ENCODE results near the gene SPSB1.

DNA sequence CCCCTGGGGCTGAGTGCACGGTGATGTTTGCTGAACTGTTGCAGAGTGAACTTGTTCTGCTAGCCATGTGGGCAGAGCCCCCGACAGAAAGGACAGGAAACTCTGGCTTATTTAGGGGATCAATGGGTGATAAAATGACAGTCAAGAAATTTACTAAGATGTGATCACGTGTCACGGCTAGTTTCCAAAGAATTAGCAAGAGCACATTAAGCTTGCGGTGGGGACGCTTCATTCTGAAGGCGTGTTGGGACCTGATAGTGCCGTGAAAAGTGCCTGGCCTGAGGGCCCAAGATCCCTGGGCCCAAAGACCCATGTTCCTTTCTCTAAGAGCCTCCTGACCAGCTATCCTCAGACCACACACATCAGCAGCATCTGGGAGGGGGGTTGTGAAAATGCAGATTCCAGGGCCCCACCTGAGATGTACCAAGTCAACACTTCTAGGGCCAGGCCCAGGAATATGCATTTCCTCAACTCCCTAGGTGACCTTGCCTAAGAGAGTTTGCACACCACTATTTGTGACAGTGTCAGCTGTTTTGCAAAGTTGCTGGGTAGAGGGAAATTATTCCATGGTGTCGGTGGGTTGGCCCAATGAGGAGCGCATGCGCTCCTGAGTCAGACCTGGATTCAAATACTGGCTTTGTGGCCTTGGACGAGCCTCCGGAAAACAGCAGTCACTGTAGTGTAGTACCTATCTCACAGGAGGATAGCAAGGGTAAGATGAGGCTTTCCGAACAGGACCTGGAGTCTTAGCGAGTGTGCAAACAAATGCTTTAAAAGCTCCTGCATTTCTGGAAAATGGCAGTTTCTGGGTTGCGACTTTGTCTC is 77.5 kb downstream of the SPSB1 start:
- TF ChIP-seq, protein P1, sequence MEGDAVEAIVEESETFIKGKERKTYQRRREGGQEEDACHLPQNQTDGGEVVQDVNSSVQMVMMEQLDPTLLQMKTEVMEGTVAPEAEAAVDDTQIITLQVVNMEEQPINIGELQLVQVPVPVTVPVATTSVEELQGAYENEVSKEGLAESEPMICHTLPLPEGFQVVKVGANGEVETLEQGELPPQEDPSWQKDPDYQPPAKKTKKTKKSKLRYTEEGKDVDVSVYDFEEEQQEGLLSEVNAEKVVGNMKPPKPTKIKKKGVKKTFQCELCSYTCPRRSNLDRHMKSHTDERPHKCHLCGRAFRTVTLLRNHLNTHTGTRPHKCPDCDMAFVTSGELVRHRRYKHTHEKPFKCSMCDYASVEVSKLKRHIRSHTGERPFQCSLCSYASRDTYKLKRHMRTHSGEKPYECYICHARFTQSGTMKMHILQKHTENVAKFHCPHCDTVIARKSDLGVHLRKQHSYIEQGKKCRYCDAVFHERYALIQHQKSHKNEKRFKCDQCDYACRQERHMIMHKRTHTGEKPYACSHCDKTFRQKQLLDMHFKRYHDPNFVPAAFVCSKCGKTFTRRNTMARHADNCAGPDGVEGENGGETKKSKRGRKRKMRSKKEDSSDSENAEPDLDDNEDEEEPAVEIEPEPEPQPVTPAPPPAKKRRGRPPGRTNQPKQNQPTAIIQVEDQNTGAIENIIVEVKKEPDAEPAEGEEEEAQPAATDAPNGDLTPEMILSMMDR (conservative IDR thresholded peaks at IDR 0.05; ENCODE audit: low read depth, low read length), result no peak
- TF ChIP-seq RAD21 (IDR thresholded peaks at IDR 0.05; ENCODE audit: low read length) (no peak), MXI1 (IDR thresholded peaks at IDR 0.05; ENCODE audit: borderline replicate concordance, low read depth, low read length) (no peak), BHLHE40 (IDR thresholded peaks at IDR 0.05; ENCODE audit: low read depth, low read length) (no peak)
- TF ChIP-seq, protein P2, sequence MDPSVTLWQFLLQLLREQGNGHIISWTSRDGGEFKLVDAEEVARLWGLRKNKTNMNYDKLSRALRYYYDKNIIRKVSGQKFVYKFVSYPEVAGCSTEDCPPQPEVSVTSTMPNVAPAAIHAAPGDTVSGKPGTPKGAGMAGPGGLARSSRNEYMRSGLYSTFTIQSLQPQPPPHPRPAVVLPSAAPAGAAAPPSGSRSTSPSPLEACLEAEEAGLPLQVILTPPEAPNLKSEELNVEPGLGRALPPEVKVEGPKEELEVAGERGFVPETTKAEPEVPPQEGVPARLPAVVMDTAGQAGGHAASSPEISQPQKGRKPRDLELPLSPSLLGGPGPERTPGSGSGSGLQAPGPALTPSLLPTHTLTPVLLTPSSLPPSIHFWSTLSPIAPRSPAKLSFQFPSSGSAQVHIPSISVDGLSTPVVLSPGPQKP (IDR thresholded peaks at IDR 0.05; ENCODE audit: borderline replicate concordance, low read depth, low read length), result no peak

Measured in IMR-90 (cell line).